ENCODE data around the gene SYVN1.

DNA sequence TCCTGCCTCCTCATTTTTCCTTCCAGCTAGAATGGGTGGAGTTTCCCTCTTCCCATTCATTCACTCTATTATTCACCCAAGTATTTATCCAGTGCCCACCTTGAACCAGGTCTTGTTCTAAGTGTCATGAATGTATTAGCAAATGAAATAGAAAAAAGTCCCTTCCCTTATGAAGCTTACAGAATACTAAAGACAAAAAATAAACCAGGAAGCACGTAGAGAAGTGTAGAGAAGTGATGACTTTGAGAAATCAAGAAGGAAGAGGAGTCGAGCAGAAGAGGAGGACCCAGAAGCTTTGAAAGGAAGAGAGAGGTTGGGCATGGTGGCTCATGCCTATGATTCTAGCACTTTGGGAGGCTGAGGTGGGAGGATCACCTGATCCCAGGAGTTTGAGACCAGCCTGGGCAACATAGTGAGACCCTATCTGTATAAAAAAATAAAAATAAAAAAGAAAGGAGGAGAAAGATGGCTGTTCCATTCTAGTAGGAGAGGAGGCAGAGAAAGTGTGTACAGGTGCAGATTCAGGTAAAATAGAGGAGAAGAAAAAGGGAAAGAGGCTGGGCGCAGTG is 17.1 kb upstream of the SYVN1 start:
- TF ChIP-seq BHLHE40 (IDR thresholded peaks at IDR 0.05; ENCODE audit: borderline replicate concordance), result no peak
- no peak for TF ChIP-seq SP1 (IDR thresholded peaks at IDR 0.05)
- no peak for TF ChIP-seq SUZ12 (IDR thresholded peaks at IDR 0.05)
- no peak for TF ChIP-seq LEF1 (IDR thresholded peaks at IDR 0.05; ENCODE audit: borderline replicate concordance)
- no peak for TF ChIP-seq ARNT (IDR thresholded peaks at IDR 0.05)
